ENCODE results near the gene LONP1. TPM values are rescaled to one million over a fixed set of nuclear protein-coding genes. Genes with fewer than 3 reads are reported as not detected.

Gene LONP1
- total RNA-seq, 1 donor: 163 TPM

- TF ChIP-seq CTCF (IDR thresholded peaks at IDR 0.05; ENCODE audit: extremely low read depth, low read depth, low read length): no peak
- Histone ChIP-seq H3K9me3 (ENCODE audit: low read depth, low read length) (no peaks in the 10 kb centered on the region), H3K4me3 (ENCODE audit: insufficient read depth, low read length) (no peak overlapping the region), H3K4me1 (ENCODE audit: insufficient read depth, low read length) (peaks cover 9% of the 10 kb centered on the region), H3K27ac (ENCODE audit: low read depth, low read length) (no peak overlapping the region), H3K79me2 (ENCODE audit: insufficient read depth, low read length) (peaks cover 72% of the 10 kb centered on the region), H2AFZ (ENCODE audit: low read length) (no peak overlapping the region), H3K4me2 (ENCODE audit: insufficient read depth, low read length) (no peak overlapping the region), H4K20me1 (ENCODE audit: insufficient read depth, low read length) (peaks cover 66% of the 10 kb centered on the region), H3K36me3 (ENCODE audit: insufficient read depth, low read length) (peaks cover 80% of the 10 kb centered on the region), H3K27me3 (ENCODE audit: insufficient read depth, low read length) (no peaks in the 10 kb centered on the region)
- peak; percentile 75 for DNase-seq (ENCODE audit: insufficient read length, low spot score, missing footprints)
Observed at GRCh38 chr19:5695649-5696195, 24.2 kb downstream of the LONP1 start.

- Histone ChIP-seq H2AFZ (ENCODE audit: low read length) (no peak overlapping the region), H3K4me3 (ENCODE audit: insufficient read depth, low read length) (no peak overlapping the region), H3K9me3 (ENCODE audit: low read depth, low read length) (no peaks in the 10 kb centered on the region), H3K36me3 (ENCODE audit: insufficient read depth, low read length) (peaks cover 75% of the 10 kb centered on the region), H3K79me2 (ENCODE audit: insufficient read depth, low read length) (peaks cover 73% of the 10 kb centered on the region), H3K27ac (ENCODE audit: low read depth, low read length) (no peak overlapping the region), H3K27me3 (ENCODE audit: insufficient read depth, low read length) (no peaks in the 10 kb centered on the region), H4K20me1 (ENCODE audit: insufficient read depth, low read length) (peaks cover 72% of the 10 kb centered on the region), H3K4me2 (ENCODE audit: insufficient read depth, low read length) (no peak overlapping the region), H3K4me1 (ENCODE audit: insufficient read depth, low read length) (peaks cover 9% of the 10 kb centered on the region)
- no peak for TF ChIP-seq CTCF (IDR thresholded peaks at IDR 0.05; ENCODE audit: extremely low read depth, low read depth, low read length)
- DNase-seq (ENCODE audit: insufficient read length, low spot score, missing footprints): peak; percentile 73
Observed at GRCh38 chr19:5694956-5695648, 24.8 kb downstream of the LONP1 start.

GRCh38 chr19:5694167-5694955, 25.6 kb downstream of the LONP1 start:
- H3K27me3 ChIP-seq (ENCODE audit: insufficient read depth, low read length): no peaks in the 10 kb centered on the region
- no peak for TF ChIP-seq CTCF (IDR thresholded peaks at IDR 0.05; ENCODE audit: extremely low read depth, low read depth, low read length)
- H4K20me1 ChIP-seq (ENCODE audit: insufficient read depth, low read length): peaks cover 72% of the 10 kb centered on the region
- peak; percentile 60 for DNase-seq (ENCODE audit: insufficient read length, low spot score, missing footprints)
- H2AFZ ChIP-seq (ENCODE audit: low read length): no peak overlapping the region
- H3K79me2 ChIP-seq (ENCODE audit: insufficient read depth, low read length): peaks cover 73% of the 10 kb centered on the region
- no peak overlapping the region for H3K4me3 ChIP-seq (ENCODE audit: insufficient read depth, low read length)
- peaks cover 9% of the 10 kb centered on the region for H3K4me1 ChIP-seq (ENCODE audit: insufficient read depth, low read length)
- H3K36me3 ChIP-seq (ENCODE audit: insufficient read depth, low read length): peaks cover 68% of the 10 kb centered on the region
- no peaks in the 10 kb centered on the region for H3K9me3 ChIP-seq (ENCODE audit: low read depth, low read length)
- H3K27ac ChIP-seq (ENCODE audit: low read depth, low read length): no peak overlapping the region
- H3K4me2 ChIP-seq (ENCODE audit: insufficient read depth, low read length): no peak overlapping the region
